ENCODE results near the gene ANAPC2.

DNA sequence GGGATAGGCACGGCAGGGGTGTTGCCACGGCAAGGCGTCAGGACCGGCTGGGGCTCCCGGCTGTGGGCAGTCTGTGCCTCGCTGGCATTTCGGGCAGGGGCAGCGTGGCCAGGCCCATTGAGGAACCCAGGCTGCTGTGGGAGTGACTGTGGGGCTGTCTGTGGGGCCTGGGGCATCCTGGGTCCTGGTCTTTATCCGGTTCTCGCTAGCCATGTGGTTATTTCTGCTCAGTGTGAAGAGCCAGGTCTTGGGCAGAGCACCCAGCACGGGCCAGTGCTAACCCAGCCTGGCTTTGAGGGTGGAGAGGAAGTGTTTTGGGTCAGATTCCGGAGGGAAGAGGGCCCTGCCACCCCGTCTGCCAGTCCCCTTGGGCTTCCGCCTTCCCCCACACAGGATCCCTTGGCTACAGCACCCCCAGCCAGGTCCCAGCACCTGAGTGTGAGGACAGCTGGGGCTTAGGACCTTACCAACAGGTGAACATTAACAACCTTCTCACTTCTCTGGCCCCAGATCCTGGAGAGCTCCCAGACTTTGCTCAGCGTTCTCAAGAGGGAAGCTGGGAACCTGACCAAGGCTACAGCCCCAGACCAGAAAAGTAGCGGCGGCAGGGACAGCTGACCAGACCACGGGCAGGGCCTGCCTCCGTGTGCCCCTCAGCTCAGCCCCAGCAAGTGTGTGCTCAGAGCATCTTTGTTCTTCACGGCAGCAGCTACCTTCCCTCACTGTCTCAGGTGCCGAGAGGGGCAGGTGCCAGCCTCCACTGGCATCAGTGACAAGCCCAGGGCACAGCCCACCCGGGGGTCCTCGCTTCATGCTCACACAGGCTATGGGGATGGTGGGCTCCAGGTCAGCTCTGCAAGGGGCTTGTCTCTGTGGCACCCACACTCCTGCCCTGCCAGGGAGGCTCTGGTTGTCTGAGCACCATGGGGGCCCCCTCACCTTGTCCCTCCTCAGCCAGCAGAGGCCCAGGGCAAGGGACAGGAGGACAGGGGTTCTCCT lies 1.2 kb upstream of the ANAPC2 start:
- TF ChIP-seq, protein P1, sequence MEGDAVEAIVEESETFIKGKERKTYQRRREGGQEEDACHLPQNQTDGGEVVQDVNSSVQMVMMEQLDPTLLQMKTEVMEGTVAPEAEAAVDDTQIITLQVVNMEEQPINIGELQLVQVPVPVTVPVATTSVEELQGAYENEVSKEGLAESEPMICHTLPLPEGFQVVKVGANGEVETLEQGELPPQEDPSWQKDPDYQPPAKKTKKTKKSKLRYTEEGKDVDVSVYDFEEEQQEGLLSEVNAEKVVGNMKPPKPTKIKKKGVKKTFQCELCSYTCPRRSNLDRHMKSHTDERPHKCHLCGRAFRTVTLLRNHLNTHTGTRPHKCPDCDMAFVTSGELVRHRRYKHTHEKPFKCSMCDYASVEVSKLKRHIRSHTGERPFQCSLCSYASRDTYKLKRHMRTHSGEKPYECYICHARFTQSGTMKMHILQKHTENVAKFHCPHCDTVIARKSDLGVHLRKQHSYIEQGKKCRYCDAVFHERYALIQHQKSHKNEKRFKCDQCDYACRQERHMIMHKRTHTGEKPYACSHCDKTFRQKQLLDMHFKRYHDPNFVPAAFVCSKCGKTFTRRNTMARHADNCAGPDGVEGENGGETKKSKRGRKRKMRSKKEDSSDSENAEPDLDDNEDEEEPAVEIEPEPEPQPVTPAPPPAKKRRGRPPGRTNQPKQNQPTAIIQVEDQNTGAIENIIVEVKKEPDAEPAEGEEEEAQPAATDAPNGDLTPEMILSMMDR (conservative IDR thresholded peaks at IDR 0.05; ENCODE audit: low read length), result no peak
- TF ChIP-seq EZH2phosphoT487 (IDR thresholded peaks at IDR 0.05; ENCODE audit: borderline replicate concordance, low read depth, low read length), result no peak
